Measurements from ENCODE around the gene CALCB.
"Not testable (repeated sequence)": the region's sequence is repeated elsewhere in the genome, so short reads cannot be mapped to it uniquely, and the experiment has no call there.

CALCB gene, protein sequence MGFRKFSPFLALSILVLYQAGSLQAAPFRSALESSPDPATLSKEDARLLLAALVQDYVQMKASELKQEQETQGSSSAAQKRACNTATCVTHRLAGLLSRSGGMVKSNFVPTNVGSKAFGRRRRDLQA

DNA sequence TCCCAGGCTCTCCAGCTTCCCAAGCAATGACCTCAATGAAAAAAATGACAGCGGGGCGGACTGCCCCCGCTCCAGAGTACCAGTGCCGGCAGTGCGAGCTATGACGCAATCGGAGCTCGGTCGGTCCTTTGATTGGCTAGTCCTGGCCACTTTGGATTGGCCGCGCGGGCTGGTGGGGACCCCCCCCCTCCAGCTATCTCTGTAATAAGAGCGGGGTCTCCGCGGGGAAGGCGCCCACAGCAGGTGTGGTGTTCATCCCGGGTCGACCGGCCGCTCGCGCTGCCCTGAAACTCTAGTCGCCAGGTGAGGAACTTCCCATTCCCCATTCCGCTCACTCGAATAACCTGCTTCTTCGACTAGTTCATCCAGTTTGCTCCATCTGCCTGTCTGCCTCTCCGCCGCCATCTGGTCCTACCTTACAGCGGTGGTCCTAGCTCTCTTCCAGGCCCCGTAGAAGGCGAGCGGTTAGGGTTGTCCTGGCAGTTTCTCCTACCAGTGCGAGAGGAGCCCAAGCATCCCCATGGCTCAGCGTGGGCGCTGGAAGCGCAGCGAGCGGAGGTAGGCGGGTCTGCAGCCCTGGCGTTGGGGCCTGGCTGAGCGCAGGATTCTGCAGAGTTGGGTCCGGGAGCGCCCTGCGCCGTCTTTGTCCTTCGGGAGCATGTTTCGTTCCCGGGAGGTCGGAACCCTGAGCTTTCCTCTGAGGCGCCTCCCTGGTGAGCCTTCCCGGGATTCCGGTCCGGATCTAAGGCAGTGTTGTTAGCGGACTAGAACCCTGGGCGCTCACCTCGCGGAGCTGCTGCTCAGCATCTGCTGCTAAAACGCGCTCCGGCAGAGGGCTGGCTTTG is at the start of gene CALCB:
Gene CALCB (plus strand): TSS at position 233 of the 845 bp plus-strand sequence. CDS start 1,126 bp downstream, outside the sequence.
- ChIA-PET POLR2A (no interaction called here), CTCF (interaction anchor here (0.8 to 8.3 kb wide), 10 partner anchors 11 to 283 kb away, joined by 3 to 153 read pairs (median 6); no protein-coding TSS in a partner anchor)
- no peak for DNase-seq (ENCODE audit: extremely low spot score)
- TF ChIP-seq, protein P1, sequence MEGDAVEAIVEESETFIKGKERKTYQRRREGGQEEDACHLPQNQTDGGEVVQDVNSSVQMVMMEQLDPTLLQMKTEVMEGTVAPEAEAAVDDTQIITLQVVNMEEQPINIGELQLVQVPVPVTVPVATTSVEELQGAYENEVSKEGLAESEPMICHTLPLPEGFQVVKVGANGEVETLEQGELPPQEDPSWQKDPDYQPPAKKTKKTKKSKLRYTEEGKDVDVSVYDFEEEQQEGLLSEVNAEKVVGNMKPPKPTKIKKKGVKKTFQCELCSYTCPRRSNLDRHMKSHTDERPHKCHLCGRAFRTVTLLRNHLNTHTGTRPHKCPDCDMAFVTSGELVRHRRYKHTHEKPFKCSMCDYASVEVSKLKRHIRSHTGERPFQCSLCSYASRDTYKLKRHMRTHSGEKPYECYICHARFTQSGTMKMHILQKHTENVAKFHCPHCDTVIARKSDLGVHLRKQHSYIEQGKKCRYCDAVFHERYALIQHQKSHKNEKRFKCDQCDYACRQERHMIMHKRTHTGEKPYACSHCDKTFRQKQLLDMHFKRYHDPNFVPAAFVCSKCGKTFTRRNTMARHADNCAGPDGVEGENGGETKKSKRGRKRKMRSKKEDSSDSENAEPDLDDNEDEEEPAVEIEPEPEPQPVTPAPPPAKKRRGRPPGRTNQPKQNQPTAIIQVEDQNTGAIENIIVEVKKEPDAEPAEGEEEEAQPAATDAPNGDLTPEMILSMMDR (IDR thresholded peaks at IDR 0.05; ENCODE audit: control extremely low read depth, extremely low read depth, low read depth, missing control alignments): no peak

DNA sequence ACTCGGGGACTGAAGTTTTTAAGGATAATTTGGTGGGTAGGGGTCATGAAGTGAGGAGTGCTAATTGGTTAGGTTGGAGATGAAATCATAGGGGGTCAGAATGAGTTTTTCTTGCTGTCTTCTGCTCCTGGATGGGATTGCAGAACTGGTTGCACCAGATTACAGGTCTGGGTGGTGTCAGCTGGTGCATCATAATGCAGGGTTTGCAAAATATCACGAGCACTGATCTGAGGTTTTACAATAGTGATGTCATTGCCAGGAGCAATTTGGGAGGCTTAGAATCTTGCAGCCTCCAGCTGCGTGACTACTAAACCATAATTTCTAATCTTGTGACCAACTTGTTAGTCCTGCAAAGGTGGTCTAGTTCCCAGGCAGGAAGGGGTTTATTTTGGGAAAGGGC is 46.4 kb upstream of the CALCB start:
- no peak for DNase-seq (ENCODE audit: extremely low spot score)
- TF ChIP-seq, protein P1 (IDR thresholded peaks at IDR 0.05; ENCODE audit: control extremely low read depth, extremely low read depth, low read depth, missing control alignments): no peak
- POLR2A ChIA-PET: no interaction called here
- CTCF ChIA-PET: interaction anchor here (1.2 to 1.3 kb wide), 3 partner anchors 8 to 48 kb away, joined by 3 to 4 read pairs (median 3); no protein-coding TSS in a partner anchor

DNA sequence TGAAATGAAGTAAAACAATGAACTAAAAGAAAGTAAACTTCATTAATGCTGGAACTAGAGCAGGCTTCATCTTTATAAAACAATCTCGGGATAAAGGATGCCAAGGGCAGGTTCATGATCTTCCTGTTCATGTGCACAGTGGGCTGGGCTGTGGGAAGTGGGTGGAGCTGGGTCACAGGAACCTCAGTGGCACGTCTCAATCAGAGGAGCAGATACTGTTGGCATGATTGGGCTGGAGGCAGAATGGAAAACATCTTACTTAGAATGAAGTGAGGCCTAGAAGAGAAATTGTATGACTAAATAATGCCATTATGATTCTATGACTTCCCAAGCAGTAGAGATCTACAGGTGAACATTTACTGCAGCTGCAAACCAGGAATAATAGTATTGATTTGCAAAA is 45.4 kb upstream of the CALCB start:
- ChIA-PET POLR2A (no interaction called here), CTCF (interaction anchor here (1.2 kb wide), 1 partner anchor 47 kb away, joined by 3 read pairs; no protein-coding TSS in a partner anchor)
- TF ChIP-seq, protein P1 (IDR thresholded peaks at IDR 0.05; ENCODE audit: control extremely low read depth, extremely low read depth, low read depth, missing control alignments): no peak
- no peak for DNase-seq (ENCODE audit: extremely low spot score)

DNA sequence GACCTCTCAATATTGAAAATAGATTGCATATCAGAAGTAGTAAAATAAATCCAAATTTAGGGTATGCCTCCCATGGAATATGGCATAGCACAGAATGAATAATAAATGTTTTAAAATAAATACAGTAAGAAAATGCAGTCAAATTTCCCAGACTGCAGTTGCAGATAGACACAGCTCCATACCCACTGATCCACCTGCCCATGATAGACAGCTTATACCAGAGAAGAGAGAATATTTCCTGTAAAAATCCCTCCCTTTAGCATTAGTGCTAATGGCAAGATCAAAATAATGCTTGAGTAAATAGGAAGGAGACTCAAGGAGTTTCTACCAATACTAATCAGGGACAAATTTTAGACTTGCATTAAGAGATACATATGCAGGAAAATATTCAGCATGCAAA is 45.0 kb upstream of the CALCB start:
- DNase-seq (ENCODE audit: extremely low spot score): no peak
- ChIA-PET CTCF (interaction anchor here (1.2 kb wide), 1 partner anchor 46 kb away, joined by 3 read pairs; no protein-coding TSS in a partner anchor), POLR2A (no interaction called here)
- TF ChIP-seq, protein P1 (IDR thresholded peaks at IDR 0.05; ENCODE audit: control extremely low read depth, extremely low read depth, low read depth, missing control alignments): no peak

DNA sequence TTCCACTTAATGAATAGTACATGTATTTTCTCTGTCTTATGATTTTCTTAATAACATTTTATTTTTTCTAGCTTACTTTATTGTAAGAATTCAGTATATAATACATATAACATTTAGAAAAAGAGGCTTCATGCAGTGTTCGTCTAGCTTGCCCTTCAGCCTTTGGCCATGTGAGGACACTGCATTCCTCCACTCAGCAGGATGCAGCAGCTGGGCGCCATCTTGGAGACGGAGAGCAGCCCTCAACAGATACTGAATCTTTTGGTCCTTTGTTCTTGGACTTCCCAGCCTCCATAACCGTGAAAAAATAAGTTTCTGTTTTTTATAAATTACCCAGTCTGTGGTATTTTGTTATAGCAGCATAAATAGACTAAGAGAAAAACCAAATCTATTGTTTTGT is 41.4 kb upstream of the CALCB start:
- DNase-seq (ENCODE audit: extremely low spot score); POLR2A ChIA-PET; CTCF ChIA-PET: not testable (repeated sequence)

DNA sequence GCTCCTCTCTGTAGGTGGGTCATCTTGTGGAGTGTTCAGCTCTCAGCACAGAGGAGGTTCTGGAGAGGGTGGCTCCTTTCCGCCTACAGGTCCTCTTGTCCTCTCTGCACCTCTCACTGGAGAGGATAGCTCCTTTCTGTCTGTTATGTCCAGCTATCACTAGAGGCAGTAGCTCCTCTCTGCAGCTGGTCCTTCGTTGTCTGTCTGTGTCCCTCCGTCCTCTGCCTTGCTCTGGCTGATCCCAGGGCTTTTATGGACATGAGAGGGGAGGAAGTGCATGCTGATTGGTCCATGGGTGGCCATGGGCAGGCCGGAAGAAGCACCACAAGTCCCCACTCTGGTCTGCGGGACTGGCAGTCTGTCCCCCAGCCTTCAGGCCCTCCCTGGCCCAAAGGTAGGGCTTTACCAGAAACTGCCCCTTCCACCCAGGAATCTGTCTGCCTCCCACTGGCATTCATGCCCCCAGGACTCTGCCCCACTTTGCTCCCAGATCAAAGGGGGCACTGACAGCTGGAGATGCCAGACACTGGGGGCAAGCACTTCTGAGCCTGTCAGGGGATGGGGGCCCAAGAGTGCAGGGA is 38.6 kb upstream of the CALCB start:
- POLR2A ChIA-PET: no interaction called here
- TF ChIP-seq, protein P1 (IDR thresholded peaks at IDR 0.05; ENCODE audit: control extremely low read depth, extremely low read depth, low read depth, missing control alignments): no peak
- DNase-seq (ENCODE audit: extremely low spot score): no peak
- CTCF ChIA-PET: interaction anchor here (1.4 to 2.0 kb wide), 3 partner anchors 8 to 23 kb away, joined by 3 to 5 read pairs (median 4); no protein-coding TSS in a partner anchor
